HG02840 (cell line): ENCODE results near the gene E2F4.

Source experiments
- ATAC-seq: cut with Tn5 transposase; IDR thresholded peaks from one replicate; pipeline ENCODE4 v1.9.1; 2021; ENCODE audit warnings: mild to moderate bottlenecking, moderate library complexity, moderate number of reproducible peaks; ENCODE audit not compliant: unreplicated experiment, low FRiP score

Gene E2F4

DNA sequence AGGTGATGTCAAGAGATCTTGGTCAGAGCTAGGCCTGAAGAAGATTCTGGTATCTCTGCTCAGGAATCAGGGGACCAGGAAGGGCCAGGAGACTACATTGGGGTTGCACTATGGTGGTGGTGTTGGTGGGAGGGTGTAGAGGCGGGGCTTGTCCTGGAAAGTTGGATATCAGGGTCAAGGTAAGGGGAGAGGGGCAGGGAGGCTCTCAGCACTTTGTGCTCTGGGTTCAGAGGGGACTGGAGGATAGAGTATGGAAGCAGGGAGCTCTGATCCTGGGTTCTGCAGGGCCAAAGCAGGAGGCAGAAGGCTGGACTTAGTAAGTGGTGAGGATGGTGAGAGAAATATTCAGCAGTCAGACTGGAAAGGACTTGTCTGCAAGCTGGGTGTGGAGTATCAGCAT lies 18.6 kb upstream of the E2F4 start:
- ATAC-seq: no peak

DNA sequence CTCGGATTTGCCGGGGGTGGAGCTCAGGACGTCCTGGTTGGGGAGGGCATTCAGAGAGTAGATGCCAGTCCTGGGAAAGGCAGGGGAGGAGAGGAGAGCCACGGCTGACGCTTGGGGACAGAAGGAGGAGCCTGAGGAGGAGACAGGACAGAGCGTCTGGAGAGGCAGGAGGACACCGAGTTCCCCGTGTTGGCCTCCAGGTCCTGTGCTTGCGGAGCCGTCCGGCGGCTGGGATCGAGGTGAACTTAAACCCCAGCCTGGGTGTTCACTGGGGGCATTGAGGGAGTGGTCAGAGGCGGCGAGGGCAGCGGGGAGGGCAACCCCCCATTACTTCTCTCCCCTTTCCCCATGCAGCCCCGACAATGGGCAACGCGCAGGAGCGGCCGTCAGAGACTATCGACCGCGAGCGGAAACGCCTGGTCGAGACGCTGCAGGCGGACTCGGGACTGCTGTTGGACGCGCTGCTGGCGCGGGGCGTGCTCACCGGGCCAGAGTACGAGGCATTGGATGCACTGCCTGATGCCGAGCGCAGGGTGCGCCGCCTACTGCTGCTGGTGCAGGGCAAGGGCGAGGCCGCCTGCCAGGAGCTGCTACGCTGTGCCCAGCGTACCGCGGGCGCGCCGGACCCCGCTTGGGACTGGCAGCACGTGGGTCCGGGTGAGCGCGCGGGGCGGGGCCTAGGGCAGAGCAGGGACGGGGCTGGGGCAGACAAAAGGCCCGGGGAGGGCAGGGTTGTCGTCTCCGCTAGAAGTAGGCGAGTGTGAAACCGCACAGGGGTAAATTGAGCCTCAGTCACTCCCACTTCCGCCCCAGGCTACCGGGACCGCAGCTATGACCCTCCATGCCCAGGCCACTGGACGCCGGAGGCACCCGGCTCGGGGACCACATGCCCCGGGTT lies 17.9 kb upstream of the E2F4 start:
- no peak for ATAC-seq

DNA sequence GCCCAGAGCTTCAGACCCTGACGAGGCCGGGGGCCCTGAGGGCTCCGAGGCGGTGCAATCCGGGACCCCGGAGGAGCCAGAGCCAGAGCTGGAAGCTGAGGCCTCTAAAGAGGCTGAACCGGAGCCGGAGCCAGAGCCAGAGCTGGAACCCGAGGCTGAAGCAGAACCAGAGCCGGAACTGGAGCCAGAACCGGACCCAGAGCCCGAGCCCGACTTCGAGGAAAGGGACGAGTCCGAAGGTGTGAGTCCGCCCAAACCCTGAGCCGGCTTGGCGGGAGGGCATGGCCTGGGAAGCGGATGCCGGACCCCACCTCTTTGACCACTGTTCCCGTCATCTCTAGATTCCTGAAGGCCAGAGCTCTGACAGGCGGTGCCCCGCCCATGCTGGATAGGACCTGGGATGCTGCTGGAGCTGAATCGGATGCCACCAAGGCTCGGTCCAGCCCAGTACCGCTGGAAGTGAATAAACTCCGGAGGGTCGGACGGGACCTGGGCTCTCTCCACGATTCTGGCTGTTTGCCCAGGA lies 17.2 kb upstream of the E2F4 start:
- ATAC-seq: no peak

DNA sequence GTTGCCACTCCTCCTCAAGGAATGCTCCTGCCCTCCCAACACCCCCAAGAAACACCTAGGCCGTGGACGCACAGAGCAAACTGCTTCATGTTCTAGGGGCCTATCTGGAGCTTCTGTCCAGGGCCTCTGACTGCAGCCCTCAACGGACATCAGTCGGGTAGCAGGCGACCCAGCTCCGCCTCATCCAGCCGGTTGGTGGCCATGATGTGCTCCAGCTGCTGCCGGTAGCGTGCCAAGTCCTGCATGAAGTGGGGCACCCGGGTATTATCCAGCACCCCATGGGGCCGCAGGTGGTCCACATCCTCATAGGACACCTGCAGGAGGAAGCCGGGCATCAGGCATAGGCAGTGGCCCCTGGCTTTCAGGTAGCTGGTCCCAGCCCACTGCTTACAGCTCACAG lies 15.3 kb upstream of the E2F4 start:
- ATAC-seq: no peak

DNA sequence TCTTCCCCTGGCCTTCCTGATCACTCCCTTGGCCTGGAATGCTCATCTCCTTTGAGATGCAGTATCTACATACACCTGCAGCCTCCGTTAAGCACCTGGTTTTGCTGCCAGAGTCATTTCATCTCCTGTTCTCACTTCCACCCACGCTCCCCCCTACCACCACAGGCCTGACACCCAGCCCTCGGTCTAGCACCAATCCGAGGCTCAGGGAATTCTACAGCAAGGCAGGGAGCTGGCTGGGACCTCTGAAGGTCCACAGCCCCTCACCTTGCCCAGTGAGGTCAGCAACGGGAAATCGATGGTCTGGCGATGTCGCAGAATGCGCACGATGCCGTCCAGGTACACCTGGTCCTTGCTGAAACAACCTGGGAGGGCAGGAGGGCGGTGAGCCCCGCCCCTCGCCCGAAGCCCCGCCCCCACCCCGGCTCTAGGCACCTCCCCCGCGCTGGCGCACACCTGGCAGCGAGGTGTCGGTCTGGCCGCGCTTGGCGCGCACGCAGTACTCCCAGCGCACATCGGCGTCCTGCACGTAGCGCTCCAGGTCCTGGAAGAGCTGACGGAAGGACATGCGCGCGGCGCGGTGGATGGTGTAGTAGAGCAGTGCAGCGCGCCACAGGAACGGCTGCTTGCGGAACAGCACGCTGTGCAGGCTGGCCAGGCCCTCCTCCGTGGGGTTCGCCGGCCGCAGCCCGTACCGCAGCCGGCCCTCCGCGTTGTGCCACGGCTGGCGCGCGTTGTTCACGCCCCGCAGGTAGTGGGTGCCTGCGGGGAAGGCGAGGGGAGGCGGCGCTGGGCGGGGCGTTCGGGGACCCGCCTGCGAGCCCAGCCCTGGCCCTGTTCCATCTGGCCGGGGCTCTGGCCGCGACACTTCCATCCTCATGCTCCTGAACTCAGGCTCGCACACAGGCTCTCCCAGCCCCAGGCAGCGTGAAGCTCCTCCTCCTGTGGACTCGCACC lies 13.9 kb upstream of the E2F4 start:
- no peak for ATAC-seq

DNA sequence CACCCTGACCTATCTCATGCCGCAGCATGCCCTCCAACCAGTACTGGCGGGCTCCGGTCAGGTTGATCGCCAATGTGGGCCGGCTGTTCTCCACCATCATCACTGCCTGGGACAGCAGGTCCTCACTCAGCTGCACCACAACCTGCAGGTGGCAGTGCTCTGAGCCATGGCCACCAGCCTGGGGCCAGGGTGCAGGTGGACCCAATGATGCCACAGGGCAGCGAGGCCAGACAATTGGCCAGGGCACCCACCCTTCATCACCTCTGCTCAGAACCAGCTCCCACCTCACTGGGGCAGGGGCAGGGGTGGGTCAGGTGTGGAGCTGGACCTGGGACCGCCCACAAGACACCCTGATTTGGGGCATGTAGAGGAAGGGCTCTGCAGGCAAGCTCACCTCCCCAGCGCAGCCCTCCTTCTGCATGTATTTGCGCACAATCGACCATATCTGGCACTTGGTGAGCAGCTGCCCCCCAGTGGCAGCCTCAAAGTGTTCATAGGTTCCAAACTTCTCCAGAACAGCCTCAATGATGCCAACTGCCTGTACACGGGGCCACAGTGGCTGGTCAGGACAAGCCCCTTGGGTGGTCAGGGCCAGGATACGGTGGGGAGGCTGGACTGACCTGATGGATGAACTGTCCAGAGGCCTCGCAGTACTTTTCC lies 12.4 kb upstream of the E2F4 start:
- no peak for ATAC-seq

DNA sequence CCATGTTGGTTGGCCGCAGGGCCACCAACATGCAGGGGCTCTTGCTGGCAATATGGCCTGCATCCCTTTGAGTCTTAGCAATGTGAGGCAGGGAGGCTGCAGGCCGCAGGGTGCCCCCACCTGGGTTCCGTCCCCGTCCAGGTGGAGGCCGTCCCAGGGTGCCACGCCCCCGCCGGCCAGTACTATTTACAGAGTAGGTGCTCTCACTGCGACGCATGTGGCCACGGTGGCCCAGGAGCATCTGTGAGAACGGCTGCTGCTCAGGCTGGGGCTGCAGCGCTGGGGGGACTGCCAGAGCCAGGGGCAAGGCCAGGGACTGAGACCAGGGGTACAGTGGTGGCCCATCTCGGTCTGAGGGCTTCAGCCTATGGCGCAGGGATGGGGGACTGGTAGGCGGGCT lies 11.8 kb upstream of the E2F4 start:
- no peak for ATAC-seq

DNA sequence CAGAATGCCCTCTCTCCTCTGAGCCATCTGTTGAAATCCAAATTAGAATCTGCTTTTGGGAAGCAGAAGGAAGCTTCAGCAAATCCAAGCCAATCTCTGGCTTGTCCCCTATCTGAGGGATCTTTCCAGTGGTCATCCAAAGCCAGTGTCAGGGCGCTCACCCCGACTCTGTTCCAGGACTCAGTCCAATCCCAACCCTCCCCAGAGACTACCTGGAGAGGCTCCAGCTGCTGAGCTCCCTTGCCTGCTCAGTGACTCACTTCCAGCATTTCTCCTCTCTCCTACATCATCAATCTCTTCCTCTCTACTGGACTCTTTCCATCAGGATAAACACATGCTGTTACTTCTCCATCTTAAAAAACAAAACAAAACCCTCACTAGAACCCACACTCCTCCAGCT lies 10.6 kb upstream of the E2F4 start:
- no peak for ATAC-seq

DNA sequence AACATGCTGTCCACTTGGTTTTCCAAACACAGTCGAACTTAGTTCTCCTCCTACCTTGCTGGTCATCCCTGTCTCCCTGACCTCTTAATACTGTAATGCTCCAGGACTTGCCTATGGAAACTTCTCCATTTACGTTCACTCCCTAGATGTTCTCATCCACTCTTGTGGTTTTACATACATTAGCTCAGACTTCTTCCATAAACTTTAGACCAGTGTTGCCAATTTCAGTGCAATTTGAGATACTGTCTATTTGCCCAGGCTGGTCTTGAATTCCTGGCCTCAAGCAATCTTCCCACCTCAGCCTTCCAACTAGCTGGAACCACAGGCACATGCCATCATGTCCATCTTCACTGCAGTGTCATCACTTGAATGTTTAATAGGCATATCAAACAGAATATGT lies 9.7 kb upstream of the E2F4 start:
- no peak for ATAC-seq

DNA sequence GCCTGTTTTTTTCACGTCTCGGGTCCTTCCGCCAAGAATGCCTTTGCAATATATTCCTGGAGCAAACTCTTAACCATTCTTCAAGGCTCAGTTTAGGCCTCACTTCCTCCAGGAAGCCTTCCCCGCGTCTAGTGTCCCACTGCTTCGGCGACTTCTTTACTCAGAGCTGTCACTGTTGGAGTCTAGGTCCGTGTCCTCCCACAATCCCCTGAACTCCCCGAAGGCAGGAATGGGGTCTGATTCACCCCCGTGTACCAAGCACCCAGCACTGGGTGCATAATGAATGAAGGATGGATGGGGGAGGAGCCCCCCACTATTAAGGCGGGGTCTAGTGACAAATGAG lies 8.7 kb upstream of the E2F4 start:
- peak; percentile 3 for ATAC-seq

DNA sequence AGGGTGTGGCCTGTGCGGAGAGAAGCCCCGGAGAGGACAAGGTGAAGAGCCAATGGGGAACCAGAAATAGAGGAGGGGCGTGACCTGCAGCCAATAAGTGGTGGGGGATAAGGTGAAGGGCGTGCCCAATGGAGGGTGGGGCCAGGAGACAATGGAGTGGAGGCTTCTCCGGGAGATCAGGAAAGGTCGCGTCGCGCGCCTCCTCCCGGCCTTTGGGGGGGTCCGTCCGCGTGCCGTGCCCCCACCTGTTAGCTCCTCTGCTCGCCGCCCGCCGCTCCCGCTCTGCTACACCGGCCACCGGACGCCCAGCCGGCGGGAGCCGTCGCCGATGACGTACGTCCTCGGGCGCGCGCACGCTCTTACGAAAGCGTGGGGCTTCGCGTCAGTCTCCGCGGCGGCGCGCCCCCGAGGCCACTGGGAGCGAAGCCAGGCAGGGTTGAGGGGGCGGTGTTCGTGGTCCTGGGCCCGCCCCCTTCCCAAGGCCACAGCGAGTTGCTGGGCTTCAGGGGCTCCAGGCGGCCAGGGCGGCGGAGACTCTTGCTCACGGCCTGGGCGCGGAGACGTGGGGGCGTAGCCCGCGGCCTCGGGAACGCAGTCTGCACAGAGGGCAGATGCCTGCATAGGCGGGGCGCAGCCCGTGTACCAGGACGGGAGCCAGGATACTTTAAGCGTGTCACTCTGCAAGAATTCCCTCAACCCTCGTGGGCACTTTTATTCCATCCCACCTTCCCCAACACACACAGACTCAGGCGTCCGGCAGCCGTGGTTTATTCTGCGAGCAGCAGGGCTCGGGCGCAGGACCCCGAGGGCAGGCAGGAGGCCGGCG lies 8.1 kb upstream of the E2F4 start, which contains the start of gene MATCAP1:
TSS of gene MATCAP1 (minus strand) at position 337 of the 826 bp plus-strand sequence. CDS start 3,353 bp downstream, outside the sequence.
- peak; percentile 92 for ATAC-seq

DNA sequence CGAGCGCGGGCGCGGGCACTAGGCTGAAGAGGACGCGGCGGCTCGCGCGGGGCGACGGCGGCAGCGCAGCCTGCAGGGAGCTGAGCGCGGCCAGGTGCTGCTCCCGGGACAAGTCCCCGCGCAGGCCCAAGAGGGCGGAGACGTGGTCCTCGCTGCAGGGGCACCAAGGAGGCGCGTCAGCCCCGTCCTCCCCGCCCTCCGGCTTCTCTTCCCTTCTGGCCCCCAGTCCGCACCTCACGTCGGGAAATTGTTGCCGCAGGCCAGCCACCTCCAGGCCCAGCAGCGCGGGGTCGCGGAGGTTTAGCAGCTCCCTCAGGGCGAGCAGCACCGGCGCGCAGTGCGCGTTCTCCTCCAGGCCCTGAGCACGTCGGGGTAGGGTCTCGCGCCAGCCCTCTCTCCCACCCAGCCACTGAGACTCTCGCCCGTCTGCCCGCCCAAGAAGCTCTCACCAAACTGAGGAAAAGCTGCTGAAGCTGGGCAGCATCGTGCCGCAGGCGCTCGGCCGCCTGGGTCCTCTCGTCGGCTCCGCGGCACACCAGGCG lies 7.4 kb upstream of the E2F4 start:
- ATAC-seq: peak; percentile 3

DNA sequence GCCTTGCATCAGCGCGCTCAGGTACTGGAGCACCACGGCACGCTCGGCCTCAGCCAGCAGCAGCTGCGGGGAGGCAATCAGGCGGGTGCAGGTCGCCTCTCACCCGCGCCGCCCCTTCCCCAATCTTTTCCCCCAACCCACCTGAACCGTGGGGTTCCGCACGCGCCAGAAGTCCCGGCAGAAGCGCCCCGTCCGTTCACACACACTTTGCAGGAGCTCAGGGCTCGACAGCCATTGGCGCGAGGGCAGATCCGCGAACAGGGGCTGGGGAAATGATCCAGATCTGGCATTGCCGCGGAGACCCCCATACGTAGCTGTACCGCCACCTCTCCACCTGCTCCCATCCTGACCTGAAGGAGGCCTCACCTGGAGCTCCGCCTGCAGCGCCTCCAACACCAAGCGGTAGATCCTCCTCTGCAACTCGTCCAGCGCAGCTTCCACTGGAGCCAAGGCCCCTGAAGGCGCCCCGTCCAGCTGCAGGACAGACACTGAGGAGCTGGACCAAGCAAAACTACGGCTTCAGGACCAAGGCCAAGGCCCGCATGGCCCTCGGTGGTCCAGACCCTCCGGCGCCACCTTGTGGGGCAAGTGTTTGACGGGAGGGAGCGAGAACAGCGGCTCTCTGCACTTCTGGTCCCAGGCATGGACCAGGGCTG lies 6.8 kb upstream of the E2F4 start:
- ATAC-seq: no peak

DNA sequence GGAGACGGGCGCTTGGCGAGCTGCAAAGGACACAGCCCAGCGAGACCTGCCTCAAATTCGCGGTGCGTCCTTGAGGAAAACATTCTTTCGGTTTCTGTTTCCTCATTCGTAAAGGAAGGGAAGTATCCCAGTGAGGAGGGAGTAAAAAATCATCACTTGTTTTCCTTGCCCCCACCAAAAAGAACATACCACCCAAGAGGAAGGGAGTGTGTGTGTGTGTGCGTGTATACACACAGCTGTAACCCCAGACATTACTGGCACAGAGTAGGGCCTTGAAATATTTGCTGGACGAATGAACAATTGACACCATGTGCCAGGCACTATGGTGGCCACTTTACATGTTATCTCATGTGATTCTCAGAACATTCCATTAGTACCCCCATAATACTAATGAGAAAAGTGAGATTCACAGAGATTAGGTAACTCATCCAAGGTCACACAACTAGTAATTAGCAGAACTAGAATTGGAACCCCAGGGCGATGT lies 6.3 kb upstream of the E2F4 start:
- ATAC-seq: no peak

DNA sequence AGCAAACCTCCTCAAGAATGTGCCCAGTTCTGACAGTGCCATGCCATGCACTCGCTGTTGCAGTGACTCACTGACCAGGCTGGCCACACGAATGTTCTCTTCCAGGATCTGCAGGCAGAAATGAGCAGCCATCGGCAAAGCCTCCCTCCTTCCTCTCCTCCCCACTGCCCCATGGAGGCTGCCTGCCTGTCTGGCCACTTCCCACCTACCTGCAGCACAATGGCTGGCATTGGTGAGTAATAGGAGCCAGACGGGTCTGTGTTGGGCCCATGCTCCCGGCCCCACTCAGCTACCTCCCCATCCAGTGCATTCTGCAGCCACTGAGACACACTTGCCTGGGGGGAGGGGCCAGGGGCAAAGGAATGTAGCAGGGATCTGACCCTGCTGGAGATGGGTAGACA lies 5.4 kb upstream of the E2F4 start:
- ATAC-seq: no peak

DNA sequence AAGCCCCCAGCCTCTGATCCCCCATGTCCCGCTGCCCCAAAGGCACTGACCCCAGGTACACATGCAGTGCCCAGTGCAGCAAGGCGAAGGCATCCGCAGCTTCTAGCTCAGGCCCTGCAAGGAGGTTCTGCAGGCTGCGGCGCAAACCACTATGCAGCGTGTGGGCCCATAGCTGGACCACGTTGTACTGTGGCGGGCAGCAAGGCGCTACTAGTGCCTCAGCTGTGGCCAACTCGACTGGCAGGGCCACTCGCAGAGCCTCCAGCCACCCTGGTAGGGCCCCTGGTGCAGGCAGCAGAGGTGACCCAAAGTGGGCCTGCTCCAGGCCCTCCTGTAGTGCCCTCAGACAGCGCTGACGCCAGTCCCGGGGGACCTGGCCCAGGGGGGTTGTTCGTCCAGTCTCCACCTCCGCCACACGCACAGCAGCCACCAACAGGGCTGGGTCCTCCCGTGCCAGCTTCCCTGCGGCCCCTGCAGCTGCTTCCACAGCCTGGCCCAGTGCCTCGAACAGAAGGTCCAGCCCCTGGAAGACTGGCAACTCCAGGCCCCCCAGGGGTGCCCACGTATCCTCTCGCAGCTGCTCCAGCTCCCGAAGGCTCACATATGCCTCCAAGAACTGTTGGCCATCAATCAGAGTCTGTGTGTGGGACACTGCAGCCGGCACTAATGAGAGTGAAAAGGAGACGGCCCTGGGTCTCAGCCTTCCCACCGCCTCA lies 4.6 kb upstream of the E2F4 start:
- no peak for ATAC-seq

DNA sequence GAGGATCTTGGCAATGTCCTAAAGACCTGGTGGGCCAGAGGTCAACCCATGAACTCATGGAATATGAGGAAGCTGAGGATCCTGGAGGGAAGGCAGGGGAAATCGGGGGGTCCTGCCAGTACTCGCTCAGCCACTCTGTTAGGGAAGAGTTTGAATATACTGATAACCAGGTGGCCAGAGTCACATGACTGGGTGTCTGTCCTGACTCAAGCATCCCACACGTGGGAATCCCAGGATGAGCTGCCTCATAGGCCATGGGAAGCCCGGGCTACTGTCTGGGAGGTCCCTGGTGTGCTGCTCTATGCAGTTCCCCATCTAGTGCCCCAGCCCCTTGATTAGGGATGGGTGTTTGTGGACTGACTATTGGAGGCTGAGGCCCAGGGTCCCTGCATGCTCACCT lies 3.6 kb upstream of the E2F4 start:
- no peak for ATAC-seq

DNA sequence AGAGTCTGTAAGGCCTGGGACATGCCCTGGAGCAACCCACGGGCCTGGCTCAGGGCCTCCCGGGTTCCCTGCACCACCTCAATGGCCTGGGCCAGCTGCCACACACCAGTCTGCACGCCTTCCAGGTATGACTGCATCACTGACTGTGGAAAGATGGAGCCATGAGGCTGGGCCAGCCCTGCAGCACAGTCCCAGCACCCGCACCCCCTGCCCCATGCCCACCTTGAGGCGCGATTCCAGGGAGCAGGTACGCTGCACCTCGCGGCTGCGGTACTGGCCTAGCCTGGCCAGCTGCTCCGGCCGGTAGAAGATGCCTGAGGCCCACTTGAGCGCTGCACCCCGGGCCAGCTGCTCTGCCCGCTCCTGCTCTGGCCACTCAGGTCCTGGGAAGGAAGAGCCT lies 3.2 kb upstream of the E2F4 start:
- ATAC-seq: no peak
